Measurements from ENCODE around the gene DPH3. TPM values are rescaled to one million over a fixed set of nuclear protein-coding genes. Genes with fewer than 3 reads are reported as not detected.

Gene DPH3
- polyA plus RNA-seq, 2 of the 4 experiments (the other 2 are of a cell fraction), result 20.5 to 34.7 TPM

DNA sequence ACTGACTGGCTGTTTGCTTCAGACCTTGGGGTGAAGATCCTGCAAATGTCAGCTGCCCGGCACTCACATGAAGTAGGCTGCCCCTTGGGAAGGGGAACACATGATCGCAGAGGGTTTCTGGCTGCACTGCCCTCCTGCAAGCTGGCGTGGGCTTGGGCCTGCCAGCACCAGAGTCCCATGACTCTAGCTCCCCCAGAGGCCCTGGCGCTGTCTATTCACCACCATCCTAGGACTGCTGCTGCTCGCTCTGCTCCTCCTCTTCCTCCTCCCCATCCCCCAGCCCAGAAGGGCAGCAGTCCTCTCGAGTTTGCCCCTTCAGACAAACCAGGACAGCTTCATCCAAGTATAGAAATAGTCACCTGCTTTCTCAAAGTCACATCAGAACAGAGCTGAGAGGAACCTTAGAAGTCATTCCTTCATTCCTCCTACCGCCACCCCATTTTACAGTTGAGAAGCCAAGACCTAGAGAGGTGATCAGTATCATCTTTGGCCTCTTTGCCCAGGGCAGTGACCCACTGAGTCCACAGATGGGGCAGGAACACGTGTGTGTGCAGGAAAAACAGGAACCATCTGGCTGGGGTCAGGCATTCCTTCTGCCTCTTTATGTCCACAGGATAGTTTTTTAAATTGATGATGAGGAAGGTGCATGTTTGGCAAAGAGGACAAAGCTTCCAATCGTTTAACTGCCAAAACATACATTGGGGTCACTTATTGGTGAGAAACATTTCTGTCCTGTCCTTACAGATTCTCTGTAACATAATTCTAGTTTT lies 13.2 kb downstream of the DPH3 start:
- H3K4me3 ChIP-seq, result no peak overlapping the region
- no peak overlapping the region for H3K27ac ChIP-seq
- H3K4me2 ChIP-seq, result no peak overlapping the region
- no peaks in the 10 kb centered on the region for H3K9me3 ChIP-seq
- H3K4me1 ChIP-seq, result peaks cover 6% of the 10 kb centered on the region
- no peak for FAIRE-seq
- WGBS (ENCODE audit: missing lambda C conversion rate), result 62% methylated on average over 9 of the region's 9 CpGs
- ChIA-PET POLR2A (interaction anchor here (1.1 kb wide), 1 partner anchor 191 kb away, joined by 3 read pairs; no protein-coding TSS in a partner anchor), CTCF (interaction anchor here (0.9 to 3.9 kb wide), 10 partner anchors 8 to 439 kb away, joined by 3 to 14 read pairs (median 4); partner anchors contain the start of genes DPH3 and OXNAD1)
- ATAC-seq, result no peak
- TF ChIP-seq HOXA7 (CRISPR knock-in tag; IDR thresholded peaks at IDR 0.05) (no peak), MAFK (IDR thresholded peaks at IDR 0.05; ENCODE audit: partially characterized antibody) (no peak)
- TF ChIP-seq, protein P1, sequence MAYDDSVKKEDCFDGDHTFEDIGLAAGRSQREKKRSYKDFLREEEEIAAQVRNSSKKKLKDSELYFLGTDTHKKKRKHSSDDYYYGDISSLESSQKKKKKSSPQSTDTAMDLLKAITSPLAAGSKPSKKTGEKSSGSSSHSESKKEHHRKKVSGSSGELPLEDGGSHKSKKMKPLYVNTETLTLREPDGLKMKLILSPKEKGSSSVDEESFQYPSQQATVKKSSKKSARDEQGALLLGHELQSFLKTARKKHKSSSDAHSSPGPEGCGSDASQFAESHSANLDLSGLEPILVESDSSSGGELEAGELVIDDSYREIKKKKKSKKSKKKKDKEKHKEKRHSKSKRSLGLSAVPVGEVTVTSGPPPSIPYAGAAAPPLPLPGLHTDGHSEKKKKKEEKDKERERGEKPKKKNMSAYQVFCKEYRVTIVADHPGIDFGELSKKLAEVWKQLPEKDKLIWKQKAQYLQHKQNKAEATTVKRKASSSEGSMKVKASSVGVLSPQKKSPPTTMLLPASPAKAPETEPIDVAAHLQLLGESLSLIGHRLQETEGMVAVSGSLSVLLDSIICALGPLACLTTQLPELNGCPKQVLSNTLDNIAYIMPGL (CRISPR knock-in tag; IDR thresholded peaks at IDR 0.05; ENCODE audit: borderline replicate concordance), result no peak
- DNase-seq (ENCODE audit: low read depth in 1 of 2, low spot score in 1 of 2), result no peak

- no peak for DNase-seq (ENCODE audit: low read depth in 1 of 2, low spot score in 1 of 2)
- no peak for TF ChIP-seq EP300 (IDR thresholded peaks at IDR 0.05)
- no peak for TF ChIP-seq HES2 (IDR thresholded peaks at IDR 0.05)
- no peak for TF ChIP-seq FOSL2 (IDR thresholded peaks at IDR 0.05)
- TF ChIP-seq FOSL2 (CRISPR knock-in tag; IDR thresholded peaks at IDR 0.05), result no peak
- TF ChIP-seq BCL3 (IDR thresholded peaks at IDR 0.05), result no peak
- no peak for TF ChIP-seq CBX8 (IDR thresholded peaks at IDR 0.05)
- TF ChIP-seq EHF (CRISPR knock-in tag; IDR thresholded peaks at IDR 0.05), result no peak
- no peak for TF ChIP-seq SREBF2 (IDR thresholded peaks at IDR 0.05)
- TF ChIP-seq, protein P2, sequence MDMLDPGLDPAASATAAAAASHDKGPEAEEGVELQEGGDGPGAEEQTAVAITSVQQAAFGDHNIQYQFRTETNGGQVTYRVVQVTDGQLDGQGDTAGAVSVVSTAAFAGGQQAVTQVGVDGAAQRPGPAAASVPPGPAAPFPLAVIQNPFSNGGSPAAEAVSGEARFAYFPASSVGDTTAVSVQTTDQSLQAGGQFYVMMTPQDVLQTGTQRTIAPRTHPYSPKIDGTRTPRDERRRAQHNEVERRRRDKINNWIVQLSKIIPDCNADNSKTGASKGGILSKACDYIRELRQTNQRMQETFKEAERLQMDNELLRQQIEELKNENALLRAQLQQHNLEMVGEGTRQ (IDR thresholded peaks at IDR 0.05), result no peak
- no peak for TF ChIP-seq PHF8 (IDR thresholded peaks at IDR 0.05; ENCODE audit: borderline replicate concordance, low read depth)
- no peak for TF ChIP-seq HOXA7 (CRISPR knock-in tag; IDR thresholded peaks at IDR 0.05)
- no peak for TF ChIP-seq CHD2 (IDR thresholded peaks at IDR 0.05; ENCODE audit: low read length, partially characterized antibody)
- no peak for TF ChIP-seq FOXS1 (CRISPR knock-in tag; IDR thresholded peaks at IDR 0.05)
- no peak for TF ChIP-seq JUNB (IDR thresholded peaks at IDR 0.05)
- no peak for TF ChIP-seq RFX5 (IDR thresholded peaks at IDR 0.05)
- no peak for TF ChIP-seq HDAC2 (IDR thresholded peaks at IDR 0.05)
- TF ChIP-seq ZC3H11A (IDR thresholded peaks at IDR 0.05), result no peak
- no peak for TF ChIP-seq KDM5A (IDR thresholded peaks at IDR 0.05)
- TF ChIP-seq NFE2L2 (conservative IDR thresholded peaks at IDR 0.05; ENCODE audit: low read length), result no peak
- Histone ChIP-seq H3K4me1 (peaks cover 6% of the 10 kb centered on the region), H3K9me3 (no peaks in the 10 kb centered on the region), H3K4me2 (no peak overlapping the region), H3K27ac (no peak overlapping the region), H3K4me3 (no peak overlapping the region)
- ChIA-PET CTCF (interaction anchor here (1.6 kb wide), 1 partner anchor 200 kb away, joined by 6 read pairs; no protein-coding TSS in a partner anchor), POLR2A (no interaction called here)
- no peak for FAIRE-seq
- no peak for ATAC-seq
- 52% methylated on average over 3 of the region's 3 CpGs for WGBS (ENCODE audit: missing lambda C conversion rate)
Measured at GRCh38 chr3:16249886-16250285, 14.9 kb downstream of the DPH3 start.
